ENCODE results near the gene PVR. TPM values are rescaled to one million over a fixed set of nuclear protein-coding genes. Genes with fewer than 3 reads are reported as not detected.

PVR gene
- total RNA-seq, 4 donors from 2014 or later, result 27.1 to 58.5 (median 33.4) TPM

- WGBS, 2 donors (ENCODE audit: low coverage in 1 of 2), result 81 to 100% methylated on average over 1 to 2 of the region's 11 CpGs
- TF ChIP-seq CTCF (IDR thresholded peaks at IDR 0.05) (no peak), POLR2A (IDR thresholded peaks at IDR 0.05) (no peak), POLR2AphosphoS5 (IDR thresholded peaks at IDR 0.05) (no peak), EP300 (IDR thresholded peaks at IDR 0.05) (no peak)
- Histone ChIP-seq H3K27me3 (no peaks in the 10 kb centered on the region), H3K4me1 (peaks cover 0 to 5% (median 0%) of the 10 kb centered on the region in 3 donors), H3K4me3 (no peak overlapping the region), H3K36me3 (peaks cover 0 to 72% of the 10 kb centered on the region in 2 donors), H3K9me3 (no peaks in the 10 kb centered on the region), H3K27ac (no peak overlapping the region)
- no peak for ATAC-seq
These were observed 17.5 kb downstream of the PVR start for GRCh38 chr19:44661205-44661604.

DNA sequence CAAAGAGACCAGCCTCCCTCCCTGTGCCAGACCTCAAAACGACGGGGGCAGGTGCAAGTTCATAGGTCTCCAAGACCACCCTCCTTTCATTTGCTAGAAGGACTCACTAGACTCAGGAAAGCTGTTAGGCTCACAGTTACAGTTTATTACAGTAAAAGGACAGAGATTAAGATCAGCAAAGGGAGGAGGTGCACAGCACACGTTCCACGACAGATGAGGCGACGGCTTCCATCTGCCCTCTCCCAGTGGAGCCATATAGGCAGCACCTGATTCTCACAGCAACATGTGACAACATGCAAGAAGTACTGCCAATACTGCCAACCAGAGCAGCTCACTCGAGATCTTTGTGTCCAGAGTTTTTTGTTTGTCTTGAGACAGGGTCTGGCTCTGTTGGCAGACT is 18.2 kb downstream of the PVR start:
- H3K27me3 ChIP-seq, result no peaks in the 10 kb centered on the region
- no peaks in the 10 kb centered on the region for H3K9me3 ChIP-seq
- WGBS, 2 donors (ENCODE audit: low coverage in 1 of 2), result 69% methylated on average over 5 of the region's 7 CpGs; no CpG with 5 or more reads in 1 of the 2 donors
- peaks cover 0 to 5% (median 0%) of the 10 kb centered on the region in 3 donors for H3K4me1 ChIP-seq
- no peak for ATAC-seq
- TF ChIP-seq CTCF (IDR thresholded peaks at IDR 0.05) (no peak), POLR2AphosphoS5 (IDR thresholded peaks at IDR 0.05) (no peak), EP300 (IDR thresholded peaks at IDR 0.05) (no peak), POLR2A (IDR thresholded peaks at IDR 0.05) (no peak)
- H3K4me3 ChIP-seq, result no peak overlapping the region
- no peak overlapping the region for H3K27ac ChIP-seq
- peaks cover 0 to 65% of the 10 kb centered on the region in 2 donors for H3K36me3 ChIP-seq

- TF ChIP-seq POLR2AphosphoS5 (IDR thresholded peaks at IDR 0.05) (no peak), EP300 (IDR thresholded peaks at IDR 0.05) (no peak), POLR2A (IDR thresholded peaks at IDR 0.05) (no peak), CTCF (IDR thresholded peaks at IDR 0.05) (no peak)
- Histone ChIP-seq H3K9me3 (no peaks in the 10 kb centered on the region), H3K27ac (no peak overlapping the region), H3K36me3 (peaks cover 0 to 59% of the 10 kb centered on the region in 2 donors), H3K27me3 (no peaks in the 10 kb centered on the region), H3K4me3 (no peak overlapping the region), H3K4me1 (no peaks in the 10 kb centered on the region)
- whole genome bisulfite sequencing, 2 donors (ENCODE audit: low coverage in 1 of 2), result 46 to 57% methylated on average over 4 to 5 of the region's 7 CpGs
- no peak for ATAC-seq
These were observed 19.1 kb downstream of the PVR start for GRCh38 chr19:44662691-44663385.

- TF ChIP-seq EP300 (IDR thresholded peaks at IDR 0.05), result no peak
- TF ChIP-seq POLR2A (IDR thresholded peaks at IDR 0.05), result no peak
- TF ChIP-seq POLR2AphosphoS5 (IDR thresholded peaks at IDR 0.05), result no peak
- no peak for TF ChIP-seq CTCF (IDR thresholded peaks at IDR 0.05)
- Histone ChIP-seq H3K4me1 (no peaks in the 10 kb centered on the region), H3K36me3 (peaks cover 0 to 48% of the 10 kb centered on the region in 2 donors), H3K9me3 (no peaks in the 10 kb centered on the region), H3K27ac (no peak overlapping the region), H3K27me3 (no peaks in the 10 kb centered on the region), H3K4me3 (no peak overlapping the region)
- 93% methylated on average over 5 of the region's 5 CpGs; no CpG with 5 or more reads in 1 of the 2 donors for WGBS, 2 donors (ENCODE audit: low coverage in 1 of 2)
- ATAC-seq, result no peak
These were observed 20.3 kb downstream of the PVR start for GRCh38 chr19:44663996-44664395.

DNA sequence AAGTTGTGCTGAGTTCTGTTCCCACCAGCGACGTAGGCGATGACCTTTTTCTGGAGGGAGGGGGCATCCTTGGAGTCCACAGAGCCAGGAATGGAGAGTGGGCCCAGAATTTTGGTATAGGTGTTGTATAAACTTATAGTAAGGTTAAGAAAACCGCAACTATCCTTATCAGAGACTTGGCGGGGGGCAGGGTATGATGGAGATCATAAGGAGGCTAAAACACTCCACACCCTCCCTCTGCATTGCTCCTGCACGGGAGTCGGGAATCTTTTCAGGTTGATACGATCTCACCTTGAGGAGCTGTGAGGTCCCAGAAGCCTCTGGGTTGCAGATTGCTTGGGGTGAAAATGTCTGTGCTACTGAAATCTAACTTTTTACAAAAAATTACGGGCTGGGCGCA is 21.3 kb downstream of the PVR start:
- H3K27me3 ChIP-seq, result no peaks in the 10 kb centered on the region
- no peak overlapping the region for H3K27ac ChIP-seq
- H3K9me3 ChIP-seq, result no peaks in the 10 kb centered on the region
- 90% methylated on average over 10 of the region's 10 CpGs; no CpG with 5 or more reads in 1 of the 2 donors for WGBS, 2 donors (ENCODE audit: low coverage in 1 of 2)
- H3K4me1 ChIP-seq, result no peaks in the 10 kb centered on the region
- H3K36me3 ChIP-seq, result peaks cover 0 to 38% of the 10 kb centered on the region in 2 donors
- ATAC-seq, result no peak
- H3K4me3 ChIP-seq, result no peak overlapping the region
- TF ChIP-seq EP300 (IDR thresholded peaks at IDR 0.05) (no peak), POLR2A (IDR thresholded peaks at IDR 0.05) (no peak)

All from gastroesophageal sphincter (tissue), 4 donors.